Measurements from ENCODE around the gene PRPF40B. TPM values are rescaled to one million over a fixed set of nuclear protein-coding genes. Genes with fewer than 3 reads are reported as not detected.

Gene PRPF40B
- total and polyA plus RNA-seq, 2 donors (not counting 1 experiment from before 2014, with no cell fraction given) = 11.7 to 23.7 TPM

DNA sequence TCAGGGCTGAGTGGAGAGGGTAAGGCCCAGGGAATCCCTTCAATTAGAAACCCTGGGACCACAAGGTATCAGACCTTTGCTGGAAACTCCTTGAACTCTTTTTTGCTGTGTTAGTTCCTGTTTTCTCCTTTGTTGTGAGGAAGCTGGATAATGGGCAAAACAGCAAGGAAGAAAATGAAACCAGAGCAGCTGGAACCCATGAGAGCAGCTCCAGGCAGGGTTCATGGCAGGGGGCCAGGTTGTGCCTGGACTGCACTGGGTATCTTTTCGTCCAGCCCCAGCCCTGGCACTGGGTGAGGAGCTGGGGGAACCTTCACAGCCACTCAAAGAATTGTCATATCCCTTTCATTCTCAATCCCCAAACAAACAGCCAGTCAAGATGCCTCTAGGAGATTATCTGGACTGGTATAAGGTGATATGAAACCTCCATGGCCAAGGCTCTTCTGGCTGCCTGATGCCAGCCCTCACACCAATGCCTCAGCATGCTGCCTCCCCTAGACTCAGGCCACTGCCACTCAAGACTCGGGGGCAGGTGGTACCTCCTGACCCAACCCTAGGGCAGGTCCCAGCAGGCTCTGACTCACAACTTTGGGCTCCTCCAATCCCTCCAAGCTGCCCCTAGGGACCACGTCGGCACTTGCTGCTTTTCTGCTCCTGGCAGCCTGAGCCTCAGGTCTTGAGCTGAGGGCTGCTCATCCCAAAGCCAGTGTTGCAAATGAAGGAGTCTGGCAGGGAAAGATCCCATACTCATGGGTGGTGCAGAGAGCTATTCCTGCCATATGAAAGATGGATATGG, 34.4 kb upstream of the PRPF40B start:
- ATAC-seq (ENCODE audit: low read depth) (no peak), DNase-seq (no peak)
- Mint-ChIP-seq H3K4me1 (no peaks in the 10 kb centered on the region), H3K4me3 (no peak overlapping the region), H3K27me3 (no peaks in the 10 kb centered on the region), H3K27ac (no peak overlapping the region), H3K9me3 (ENCODE audit: insufficient read depth) (peaks cover 5% of the 10 kb centered on the region)
- intact Hi-C loops (cut with micrococcal nuclease) = no loop called here
- H3K4me1 ChIP-seq (ENCODE audit: control insufficient read depth in 2 of 2, insufficient read depth in 2 of 2, low read length in 2 of 2) = no peaks in the 10 kb centered on the region
- H3K4me2 ChIP-seq (replicated peaks; ENCODE audit: low read depth, low read length, poor library complexity, severe bottlenecking) = no peak overlapping the region
- ChIA-PET POLR2A (no interaction called here), CTCF (interaction anchor here (0.6 to 1.3 kb wide), 2 partner anchors 10 to 45 kb away, joined by 3 read pairs; no protein-coding TSS in a partner anchor)
- H4K20me1 ChIP-seq (ENCODE audit: control insufficient read depth, insufficient read depth, low read length, poor library complexity, severe bottlenecking) = no peaks in the 10 kb centered on the region
- 100% methylated on average over 3 of the region's 4 CpGs for WGBS (ENCODE audit: insufficient coverage)
- no peak overlapping the region for H3K27ac ChIP-seq (ENCODE audit: low read length in 2 of 2)
- TF ChIP-seq, protein P1, sequence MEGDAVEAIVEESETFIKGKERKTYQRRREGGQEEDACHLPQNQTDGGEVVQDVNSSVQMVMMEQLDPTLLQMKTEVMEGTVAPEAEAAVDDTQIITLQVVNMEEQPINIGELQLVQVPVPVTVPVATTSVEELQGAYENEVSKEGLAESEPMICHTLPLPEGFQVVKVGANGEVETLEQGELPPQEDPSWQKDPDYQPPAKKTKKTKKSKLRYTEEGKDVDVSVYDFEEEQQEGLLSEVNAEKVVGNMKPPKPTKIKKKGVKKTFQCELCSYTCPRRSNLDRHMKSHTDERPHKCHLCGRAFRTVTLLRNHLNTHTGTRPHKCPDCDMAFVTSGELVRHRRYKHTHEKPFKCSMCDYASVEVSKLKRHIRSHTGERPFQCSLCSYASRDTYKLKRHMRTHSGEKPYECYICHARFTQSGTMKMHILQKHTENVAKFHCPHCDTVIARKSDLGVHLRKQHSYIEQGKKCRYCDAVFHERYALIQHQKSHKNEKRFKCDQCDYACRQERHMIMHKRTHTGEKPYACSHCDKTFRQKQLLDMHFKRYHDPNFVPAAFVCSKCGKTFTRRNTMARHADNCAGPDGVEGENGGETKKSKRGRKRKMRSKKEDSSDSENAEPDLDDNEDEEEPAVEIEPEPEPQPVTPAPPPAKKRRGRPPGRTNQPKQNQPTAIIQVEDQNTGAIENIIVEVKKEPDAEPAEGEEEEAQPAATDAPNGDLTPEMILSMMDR (IDR thresholded peaks at IDR 0.05) = no peak
- TF ChIP-seq EZH2 (IDR thresholded peaks at IDR 0.05; ENCODE audit: borderline replicate concordance, insufficient read depth, low read depth, low read length, poor library complexity, severe bottlenecking) = no peak
- H3K4me3 ChIP-seq (ENCODE audit: control extremely low read depth in 1 of 5, extremely low read depth in 1 of 5, insufficient read depth in 1 of 5, low read depth in 2 of 5, low read length in 4 of 5) = no peak overlapping the region
- H3K27me3 ChIP-seq (replicated peaks in 1 of 4; ENCODE audit: control extremely low read depth in 1 of 4, control insufficient read depth in 3 of 4, insufficient read depth in 4 of 4, low read length in 3 of 4) = no peaks in the 10 kb centered on the region
- peaks cover 1 to 10% (median 8%) of the 10 kb centered on the region in 3 donors for H3K9me3 ChIP-seq (ENCODE audit: control extremely low read depth in 1 of 3, control insufficient read depth in 2 of 3, insufficient read depth in 1 of 3, low read length in 2 of 3)
- H3K79me2 ChIP-seq (ENCODE audit: control insufficient read depth, insufficient read depth, low read length) = no peaks in the 10 kb centered on the region
- no peak overlapping the region for H3K9ac ChIP-seq (ENCODE audit: low read length)
- peaks cover 0 to 19% of the 10 kb centered on the region in 2 experiments for H3K36me3 ChIP-seq (replicated peaks in 1 of 2; ENCODE audit: control extremely low read depth in 1 of 2, control insufficient read depth in 1 of 2, extremely low read depth in 1 of 2, insufficient read depth in 2 of 2, low read length in 1 of 2)
- no peak overlapping the region for H2AFZ ChIP-seq (ENCODE audit: insufficient read depth, low read depth, low read length, poor library complexity, severe bottlenecking)

DNA sequence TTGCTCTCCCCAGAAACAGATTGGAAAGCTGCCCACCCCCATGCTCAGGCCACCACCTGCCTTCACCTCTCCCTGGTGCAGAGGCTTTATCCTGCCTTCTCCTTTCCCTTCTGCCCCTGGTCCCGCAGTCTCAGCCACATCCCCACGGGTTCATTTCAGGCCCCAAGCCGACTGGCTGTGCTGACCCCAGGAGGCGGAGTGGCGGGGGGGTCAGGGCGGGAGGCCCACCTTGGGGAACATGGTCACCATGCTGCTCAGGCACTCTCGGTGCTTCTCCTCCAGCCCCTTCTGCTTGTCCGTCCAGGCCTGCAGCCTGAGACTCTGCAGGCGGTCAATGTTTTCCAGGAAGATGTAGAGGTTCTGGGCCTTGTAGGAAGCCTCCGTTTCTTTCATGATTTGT, 24.8 kb upstream of the PRPF40B start:
- Histone ChIP-seq H3K4me2 (replicated peaks; ENCODE audit: low read depth, low read length, poor library complexity, severe bottlenecking) (no peak overlapping the region), H3K9ac (ENCODE audit: low read length) (no peak overlapping the region), H4K20me1 (ENCODE audit: control insufficient read depth, insufficient read depth, low read length, poor library complexity, severe bottlenecking) (no peaks in the 10 kb centered on the region), H3K27ac (ENCODE audit: low read length in 2 of 2) (no peak overlapping the region), H3K79me2 (ENCODE audit: control insufficient read depth, insufficient read depth, low read length) (no peaks in the 10 kb centered on the region), H3K27me3 (replicated peaks in 1 of 4; ENCODE audit: control extremely low read depth in 1 of 4, control insufficient read depth in 3 of 4, insufficient read depth in 4 of 4, low read length in 3 of 4) (no peaks in the 10 kb centered on the region), H3K9me3 (ENCODE audit: control extremely low read depth in 1 of 3, control insufficient read depth in 2 of 3, insufficient read depth in 1 of 3, low read length in 2 of 3) (no peaks in the 10 kb centered on the region), H3K4me3 (ENCODE audit: control extremely low read depth in 1 of 5, extremely low read depth in 1 of 5, insufficient read depth in 1 of 5, low read depth in 2 of 5, low read length in 4 of 5) (no peak overlapping the region), H2AFZ (ENCODE audit: insufficient read depth, low read depth, low read length, poor library complexity, severe bottlenecking) (no peak overlapping the region), H3K36me3 (replicated peaks in 1 of 2; ENCODE audit: control extremely low read depth in 1 of 2, control insufficient read depth in 1 of 2, extremely low read depth in 1 of 2, insufficient read depth in 2 of 2, low read length in 1 of 2) (no peaks in the 10 kb centered on the region), H3K4me1 (ENCODE audit: control insufficient read depth in 2 of 2, insufficient read depth in 2 of 2, low read length in 2 of 2) (no peaks in the 10 kb centered on the region)
- no peak for TF ChIP-seq EZH2 (IDR thresholded peaks at IDR 0.05; ENCODE audit: borderline replicate concordance, insufficient read depth, low read depth, low read length, poor library complexity, severe bottlenecking)
- TF ChIP-seq, protein P1 (IDR thresholded peaks at IDR 0.05) = no peak
- 94% methylated on average over 10 of the region's 10 CpGs for WGBS (ENCODE audit: insufficient coverage)
- H3K27ac Mint-ChIP-seq = no peak overlapping the region
- POLR2A ChIA-PET = no interaction called here
- intact Hi-C loops (cut with micrococcal nuclease) = no loop called here
- CTCF ChIA-PET = no interaction called here
- ATAC-seq (ENCODE audit: low read depth) = no peak
- no peak overlapping the region for H3K4me3 Mint-ChIP-seq
- no peaks in the 10 kb centered on the region for H3K27me3 Mint-ChIP-seq
- H3K9me3 Mint-ChIP-seq (ENCODE audit: insufficient read depth) = no peaks in the 10 kb centered on the region
- H3K4me1 Mint-ChIP-seq = peaks cover 3% of the 10 kb centered on the region
- DNase-seq = no peak

All from B cell (primary cell).